Caco-2 (cell line): ENCODE results near the gene PRF1. TPM values are rescaled to one million over a fixed set of nuclear protein-coding genes. Genes with fewer than 3 reads are reported as not detected.
A peak's percentile ranks its signal among the peaks of the same experiment; 100 is the strongest.

Experiments used
- BruUV-seq: library from RNA; stranded (reverse); fragments of 400-500 nt; replicated peaks from 2 replicates; lab custom pipeline; 2021; lab: Mats Ljungman, UMichigan
- CTCF ChIA-PET: fragments of 300-600 bp; sonication (Branson Sonifier 250); formaldehyde crosslinking; loops from one replicate; lab custom pipeline; 2022; ENCODE audit warnings: antibody characterized with exemption; lab: Charles Lee
- POLR2A ChIA-PET: fragments of 300-600 bp; sonication (Branson Sonifier 250); formaldehyde crosslinking; loops from one replicate; lab custom pipeline; 2022; ENCODE audit warnings: antibody characterized with exemption; lab: Charles Lee
- DNase-seq, 2 experiments: peaks; one replicate each; pipeline versions ENCODE4 v3.0.0 to v3.0.0-alpha.2; 2020 to 2022
- H3K27me3 ChIP-seq: replicated peaks from 2 replicates; pipeline ENCODE4 v1.6.0; 2011; ENCODE audit warnings: low read length; ENCODE audit not compliant: control insufficient read depth, insufficient read depth
- H3K36me3 ChIP-seq: 2 replicates; pipeline ENCODE4 v1.5.1; 2011; ENCODE audit warnings: low read length; ENCODE audit not compliant: control insufficient read depth, insufficient read depth
- H3K4me1 ChIP-seq: fragments of 250-450 bp; sonication (Bioruptor Pico); 2 replicates; pipeline ENCODE4 v1.5.1; 2020; ENCODE audit warnings: mild to moderate bottlenecking
- H3K4me3 ChIP-seq: 2 replicates; pipeline ENCODE4 v1.5.1; 2011; ENCODE audit warnings: low read depth, mild to moderate bottlenecking, control low read depth, low read length
- H3K9me3 ChIP-seq: fragments of 250-450 bp; sonication (Bioruptor Pico); 2 replicates; pipeline ENCODE4 v1.5.1; 2020; ENCODE audit warnings: mild to moderate bottlenecking, moderate library complexity
- H3K27ac Mint-ChIP-seq: one replicate; pipeline ENCODE4 v1.8.0; 2022; ENCODE audit warnings: mixed read lengths; ENCODE audit not compliant: unreplicated experiment
- H3K27me3 Mint-ChIP-seq: one replicate; pipeline ENCODE4 v1.8.0; 2022; ENCODE audit warnings: mixed read lengths; ENCODE audit not compliant: insufficient read depth, unreplicated experiment
- H3K36me3 Mint-ChIP-seq: one replicate; pipeline ENCODE4 v1.8.0; 2022; ENCODE audit warnings: mild to moderate bottlenecking, mixed read lengths; ENCODE audit not compliant: insufficient read depth, unreplicated experiment
- H3K4me1 Mint-ChIP-seq: one replicate; pipeline ENCODE4 v1.8.0; 2022; ENCODE audit warnings: low read depth, mixed read lengths; ENCODE audit not compliant: unreplicated experiment
- H3K4me3 Mint-ChIP-seq: one replicate; pipeline ENCODE4 v1.8.0; 2022; ENCODE audit warnings: mild to moderate bottlenecking, moderate library complexity, mixed read lengths; ENCODE audit not compliant: unreplicated experiment
- H3K9me3 Mint-ChIP-seq: one replicate; pipeline ENCODE4 v1.8.0; 2022; ENCODE audit warnings: mixed read lengths; ENCODE audit not compliant: unreplicated experiment
- CTCF ChIP-seq, 2 experiments: fragments of 200-600 bp in 1 of 2; IDR thresholded peaks; 1 replicate in 1 of 2; 2 replicates in 1 of 2; pipeline versions ENCODE4 v1.5.1 to v1.8.0; 2011 to 2022; ENCODE audit warnings: antibody characterized with exemption in 1 of 2, control low read depth in 1 of 2, inconsistent platforms in 1 of 2, low read depth in 1 of 2, low read length in 1 of 2, mild to moderate bottlenecking in 1 of 2, moderate library complexity in 1 of 2; ENCODE audit not compliant: insufficient read depth in 1 of 2, severe bottlenecking in 1 of 2, unreplicated experiment in 1 of 2
- intact Hi-C: fragments of 100-400 bp; cut with micrococcal nuclease; formaldehyde crosslinking; loops from one replicate; pipeline ENCODE4 v1.10.0; 2022; ENCODE audit not compliant: unreplicated experiment
- total RNA-seq: library from RNA; stranded (reverse); gene quantifications from 2 replicates; pipeline ENCODE4 v1.2.3, GENCODE V29; 2022

Gene PRF1
- total RNA-seq, 1 experiment from 2014 or later: 0.34 TPM

GRCh38 chr10:70571636-70572439 lies 30.7 kb downstream of the PRF1 start:
- peak in 1 of 2 experiments; percentile 32 for DNase-seq
- Histone ChIP-seq H3K27me3 (no peaks in the 10 kb centered on the region), H3K4me1 (no peaks in the 10 kb centered on the region), H3K9me3 (no peaks in the 10 kb centered on the region), H3K4me3 (no peak overlapping the region), H3K36me3 (no peaks in the 10 kb centered on the region)
- H3K4me1 Mint-ChIP-seq: no peaks in the 10 kb centered on the region
- H3K27ac Mint-ChIP-seq: no peak overlapping the region
- CTCF ChIA-PET: no interaction called here
- no peak overlapping the region for H3K4me3 Mint-ChIP-seq
- no peaks in the 10 kb centered on the region for H3K27me3 Mint-ChIP-seq
- POLR2A ChIA-PET: no interaction called here
- intact Hi-C loops: no loop called here
- no peaks in the 10 kb centered on the region for H3K9me3 Mint-ChIP-seq
- no TSS peak for BruUV-seq
- TF ChIP-seq CTCF (IDR thresholded peaks at IDR 0.05; ENCODE audit: insufficient read depth in 1 of 2, low read depth in 1 of 2, low read length in 1 of 2, severe bottlenecking in 1 of 2, unreplicated experiment in 1 of 2): no peak
- H3K36me3 Mint-ChIP-seq: no peaks in the 10 kb centered on the region

- no peak for TF ChIP-seq CTCF (IDR thresholded peaks at IDR 0.05; ENCODE audit: insufficient read depth in 1 of 2, low read depth in 1 of 2, low read length in 1 of 2, severe bottlenecking in 1 of 2, unreplicated experiment in 1 of 2)
- no TSS peak for BruUV-seq
- intact Hi-C loops: no loop called here
- H3K27me3 ChIP-seq: no peaks in the 10 kb centered on the region
- POLR2A ChIA-PET: no interaction called here
- CTCF ChIA-PET: no interaction called here
- no peaks in the 10 kb centered on the region for H3K4me1 ChIP-seq
- Mint-ChIP-seq H3K27me3 (no peaks in the 10 kb centered on the region), H3K27ac (no peak overlapping the region), H3K36me3 (no peaks in the 10 kb centered on the region), H3K9me3 (no peaks in the 10 kb centered on the region), H3K4me1 (no peaks in the 10 kb centered on the region), H3K4me3 (no peak overlapping the region)
- no peaks in the 10 kb centered on the region for H3K36me3 ChIP-seq
- H3K9me3 ChIP-seq: no peaks in the 10 kb centered on the region
- DNase-seq: no peak
- no peak overlapping the region for H3K4me3 ChIP-seq
These were observed 31.3 kb downstream of the PRF1 start for GRCh38 chr10:70571236-70571635.

GRCh38 chr10:70568781-70569495 lies 33.6 kb downstream of the PRF1 start:
- Histone ChIP-seq H3K9me3 (no peaks in the 10 kb centered on the region), H3K36me3 (no peaks in the 10 kb centered on the region), H3K4me3 (no peak overlapping the region), H3K4me1 (no peaks in the 10 kb centered on the region), H3K27me3 (no peaks in the 10 kb centered on the region)
- CTCF ChIA-PET: no interaction called here
- H3K36me3 Mint-ChIP-seq: no peaks in the 10 kb centered on the region
- peak in 1 of 2 experiments; percentile 30 for DNase-seq
- H3K27me3 Mint-ChIP-seq: no peaks in the 10 kb centered on the region
- intact Hi-C loops: no loop called here
- H3K4me3 Mint-ChIP-seq: no peak overlapping the region
- POLR2A ChIA-PET: no interaction called here
- no peak overlapping the region for H3K27ac Mint-ChIP-seq
- no peaks in the 10 kb centered on the region for H3K9me3 Mint-ChIP-seq
- no TSS peak for BruUV-seq
- no peaks in the 10 kb centered on the region for H3K4me1 Mint-ChIP-seq
- TF ChIP-seq CTCF (IDR thresholded peaks at IDR 0.05; ENCODE audit: insufficient read depth in 1 of 2, low read depth in 1 of 2, low read length in 1 of 2, severe bottlenecking in 1 of 2, unreplicated experiment in 1 of 2): no peak
